GM18498 (cell line): Measurements from ENCODE around the gene DNAAF1.
"Not testable (repeated sequence)": the region's sequence is repeated elsewhere in the genome, so short reads cannot be mapped to it uniquely, and the experiment has no call there.

Experiments
- ATAC-seq: cut with Tn5 transposase; IDR thresholded peaks from one replicate; pipeline ENCODE4 v1.9.1; 2021; ENCODE audit warnings: mild to moderate bottlenecking, moderate library complexity; ENCODE audit not compliant: unreplicated experiment

DNAAF1 gene

DNA sequence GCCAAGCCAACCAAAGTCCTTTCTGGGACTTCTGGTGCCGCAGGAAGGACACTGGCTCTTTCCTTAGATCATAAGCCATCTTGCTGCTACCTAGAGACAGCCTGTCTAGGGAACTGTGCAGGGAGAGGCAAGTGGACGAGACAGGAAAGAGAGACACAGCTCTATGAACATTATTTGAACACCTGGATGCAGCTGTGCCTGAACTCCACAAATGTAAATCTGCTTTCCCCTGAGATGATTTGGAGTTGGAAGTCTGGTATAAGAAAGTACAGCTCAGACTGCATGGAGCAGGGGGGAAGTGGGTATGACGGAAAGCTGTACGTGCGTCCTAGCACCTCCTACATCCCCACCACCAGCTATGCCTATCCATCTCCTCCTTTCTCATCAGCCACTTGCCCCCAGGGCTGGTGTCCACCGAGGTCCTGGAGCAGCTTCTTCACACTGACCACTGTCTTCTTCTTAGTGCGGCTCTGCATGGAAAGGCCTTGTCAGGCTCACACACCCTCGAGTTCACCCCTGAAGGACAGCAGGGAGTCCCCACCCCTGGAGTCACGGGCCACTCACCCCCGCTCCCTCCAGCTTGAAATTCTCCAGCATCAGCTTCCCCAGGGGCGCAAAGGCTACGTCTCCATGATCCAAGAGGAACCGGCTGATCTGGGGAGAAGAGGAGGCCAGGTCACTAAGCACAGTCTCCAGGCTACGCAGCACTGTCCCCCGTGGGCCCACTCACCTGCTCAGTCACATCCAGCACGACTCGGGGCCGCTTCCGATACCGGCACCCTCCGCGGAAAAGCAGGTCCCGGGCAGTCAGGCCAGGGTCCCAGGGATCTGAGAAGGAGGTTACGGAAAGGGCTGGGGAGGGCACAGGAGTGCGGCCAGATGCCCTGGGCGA, 37.8 kb downstream of the DNAAF1 start:
- no peak for ATAC-seq

DNA sequence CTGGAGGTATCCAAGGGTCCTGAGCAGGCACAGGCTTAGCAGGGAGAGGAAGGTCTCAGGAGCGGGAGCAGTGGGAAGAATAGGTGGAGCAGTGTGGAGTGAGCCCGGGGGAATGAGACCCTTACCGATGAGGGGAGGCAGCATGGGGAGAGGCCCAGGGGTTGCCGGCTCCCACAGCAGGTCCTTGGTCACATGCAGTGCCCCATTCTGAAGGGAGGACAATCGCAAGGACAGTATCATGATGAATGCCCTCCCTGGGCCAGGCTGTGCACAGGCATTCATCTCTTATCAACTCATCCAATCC, 38.4 kb downstream of the DNAAF1 start:
- no peak for ATAC-seq

DNA sequence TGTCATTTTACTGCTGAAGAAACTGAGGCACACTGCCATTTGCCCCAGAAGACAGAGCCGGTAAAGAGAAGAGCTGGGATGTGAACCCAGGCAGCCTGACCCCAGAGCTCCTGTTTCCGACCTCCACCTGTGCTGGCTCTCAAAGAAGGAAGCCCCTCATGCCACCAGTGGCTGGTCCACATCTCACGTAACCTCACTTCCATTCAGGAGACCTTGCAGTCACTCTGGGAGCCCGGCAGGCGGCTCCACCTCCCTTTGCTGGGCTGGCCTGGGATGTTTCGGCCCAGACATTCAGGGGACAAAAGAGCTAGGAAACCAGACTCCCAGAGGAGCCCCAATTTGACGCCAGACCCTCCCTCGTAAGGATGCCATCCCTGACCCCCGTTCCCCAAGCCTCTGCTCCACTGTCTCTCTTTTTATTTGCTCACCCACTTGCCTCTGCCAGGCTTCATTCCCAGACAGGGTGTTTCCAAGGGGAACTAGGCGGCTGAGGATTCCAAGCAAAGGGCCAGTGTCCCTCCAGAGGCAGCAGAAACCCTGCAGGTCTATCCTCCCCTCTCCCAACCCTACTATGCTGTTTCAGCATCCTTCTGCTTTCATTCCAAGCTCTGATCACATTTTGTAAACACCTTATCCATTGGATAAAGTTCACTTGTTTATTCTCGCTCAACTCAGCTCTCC, 38.9 kb downstream of the DNAAF1 start:
- ATAC-seq, result no peak

DNA sequence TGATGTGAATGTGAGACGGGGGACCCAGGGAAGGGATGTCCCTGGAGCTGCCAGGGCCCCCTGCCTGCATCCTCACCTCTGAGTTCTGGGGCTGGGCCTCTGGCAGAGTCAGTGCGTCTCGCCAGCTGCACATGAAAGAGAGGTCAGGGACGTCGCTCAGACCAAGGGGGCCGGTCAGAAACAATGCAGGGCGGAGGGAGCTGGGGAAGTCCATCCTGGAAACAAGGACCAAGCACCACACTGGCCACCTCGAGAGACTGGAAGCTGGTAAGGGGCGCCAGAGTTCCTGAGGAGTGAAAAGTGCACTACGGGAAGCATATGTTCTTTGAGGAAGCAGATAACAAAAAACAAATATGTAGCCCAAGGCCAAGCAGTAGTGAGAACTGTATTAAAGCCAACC, 39.7 kb downstream of the DNAAF1 start:
- no peak for ATAC-seq

DNA sequence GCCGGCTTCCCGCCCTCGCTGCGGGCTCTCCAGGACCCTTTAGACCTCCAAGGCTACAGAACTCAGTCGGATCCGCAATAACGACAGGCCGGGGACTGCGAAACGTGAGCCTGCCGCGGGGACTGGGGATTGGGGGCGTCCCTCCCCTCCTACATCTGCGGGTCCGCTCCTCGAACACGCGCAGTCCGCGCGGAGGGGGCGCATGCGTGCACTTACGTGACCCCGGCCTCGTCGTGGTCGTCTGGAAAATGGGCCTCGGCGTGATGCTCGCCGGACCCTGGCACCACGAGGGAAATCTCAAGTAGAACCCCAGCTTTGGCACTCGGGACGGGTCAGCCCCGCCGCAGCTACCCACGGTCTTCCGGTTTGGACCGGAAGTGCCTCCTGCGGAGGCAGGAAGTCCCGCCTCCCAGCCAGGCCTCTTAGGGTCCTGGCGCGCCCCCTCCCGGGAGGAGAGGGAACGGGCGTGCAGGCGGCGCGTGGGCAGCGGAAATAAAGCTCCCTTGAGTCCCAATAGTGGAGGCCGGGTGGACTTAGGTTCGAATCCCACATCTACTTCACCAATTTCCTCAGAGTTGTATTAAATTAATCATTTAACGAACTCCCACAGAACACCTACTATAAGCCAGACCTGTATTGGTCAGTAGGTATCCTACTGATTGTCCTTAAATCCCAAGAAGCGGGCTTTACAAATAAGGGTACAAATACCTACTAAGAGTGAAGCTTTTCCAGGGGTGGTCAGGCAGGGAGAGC, 41.8 kb downstream of the DNAAF1 start, which contains the start of gene TAF1C:
Gene TAF1C (minus strand): TSS at position 373 of the 753 bp plus-strand sequence. CDS start 2,069 bp downstream, outside the sequence.
- peak; percentile 96 for ATAC-seq

DNA sequence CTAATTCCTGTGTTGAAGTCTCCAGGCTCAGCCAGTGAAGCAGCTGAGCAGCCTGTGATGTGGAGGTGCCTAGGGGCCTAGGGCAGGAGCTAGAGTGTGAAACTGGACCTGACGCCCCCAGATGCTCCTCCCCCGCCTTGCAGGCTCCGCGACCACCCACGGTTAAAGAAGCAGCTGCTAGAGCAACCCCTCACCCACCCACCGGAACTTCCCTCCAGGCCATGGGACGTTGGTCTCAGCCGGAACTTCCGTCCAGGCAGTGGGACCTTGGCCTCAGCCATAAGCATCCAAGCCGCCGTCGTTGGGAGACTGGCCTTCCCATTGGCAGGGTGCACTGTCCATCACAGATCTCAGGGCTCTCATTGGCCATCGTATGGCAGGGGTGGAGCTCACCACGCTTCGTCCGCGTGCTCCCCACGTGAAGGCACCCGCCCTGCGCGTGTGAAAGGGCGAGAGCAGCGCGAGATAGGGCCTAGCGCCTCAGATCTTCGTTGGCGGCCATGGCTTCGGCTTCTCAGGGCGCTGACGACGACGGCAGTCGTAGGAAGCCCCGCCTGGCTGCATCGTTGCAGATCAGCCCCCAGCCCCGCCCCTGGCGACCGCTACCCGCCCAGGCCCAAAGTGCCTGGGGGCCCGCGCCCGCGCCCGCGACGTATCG, 45.8 kb downstream of the DNAAF1 start, which contains the start of gene ADAD2:
Gene ADAD2 (plus strand): TSS at position 427 of the 658 bp plus-strand sequence. CDS start 74 bp downstream, at position 501.
- ATAC-seq, result no peak

DNA sequence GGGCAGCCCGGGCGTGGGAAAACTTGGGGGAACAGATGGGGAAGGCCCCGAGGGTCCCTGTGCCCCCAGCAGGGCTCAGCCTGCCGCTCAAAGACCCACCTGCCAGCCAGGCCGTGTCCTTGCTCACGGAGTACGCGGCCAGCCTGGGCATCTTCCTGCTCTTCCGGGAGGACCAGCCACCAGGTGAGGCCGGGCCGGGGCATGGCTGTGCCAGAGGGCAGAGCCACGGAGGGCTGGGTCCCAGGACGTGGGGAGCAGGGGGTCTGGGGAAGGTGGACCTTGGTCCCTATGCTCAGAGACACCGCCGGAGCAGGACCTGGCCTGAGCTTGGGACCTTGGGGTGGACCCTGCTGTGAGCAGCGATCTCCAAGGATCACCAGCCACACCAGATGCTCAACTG, 46.4 kb downstream of the DNAAF1 start:
- ATAC-seq, result no peak

DNA sequence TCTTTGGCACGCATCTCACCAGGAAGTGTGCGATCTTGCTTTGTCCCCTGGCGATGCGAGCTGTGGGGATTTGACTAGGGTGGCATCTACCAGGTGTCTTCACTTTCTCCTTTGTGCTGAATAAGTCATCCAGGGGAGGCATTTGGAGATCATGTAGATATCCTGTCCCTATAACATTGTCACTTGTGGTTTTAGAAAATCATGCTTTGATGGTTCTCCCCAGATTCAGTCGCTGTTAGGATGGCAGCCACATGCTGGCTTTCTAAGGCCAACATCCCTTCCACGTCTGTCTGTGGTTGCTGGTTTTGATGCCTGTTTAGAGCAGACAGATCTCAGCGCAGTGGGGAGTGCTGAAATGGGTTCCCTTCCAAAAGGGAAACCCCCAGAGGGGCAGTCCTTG, 48.4 kb downstream of the DNAAF1 start:
- no peak for ATAC-seq

DNA sequence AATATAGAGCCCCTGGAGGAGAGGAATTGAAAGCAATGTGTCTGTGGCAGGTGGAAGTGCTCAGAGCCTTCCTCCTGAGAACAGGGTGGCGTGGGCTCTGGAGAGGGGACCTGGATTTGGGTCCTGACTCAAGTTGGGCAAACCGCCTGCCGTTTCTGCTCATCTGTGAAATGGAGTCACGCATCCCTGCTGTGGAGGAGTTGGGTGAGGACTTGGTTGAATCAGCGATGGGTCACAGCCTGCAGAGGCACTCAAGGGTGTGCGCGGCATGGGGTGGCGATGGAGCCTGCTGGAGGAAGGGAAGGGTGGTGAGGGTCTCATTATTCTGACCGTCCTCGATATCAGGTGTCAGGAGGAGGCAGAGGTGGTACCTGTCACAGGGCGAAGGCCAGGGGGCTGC, 48.9 kb downstream of the DNAAF1 start:
- peak; percentile 6 for ATAC-seq

DNA sequence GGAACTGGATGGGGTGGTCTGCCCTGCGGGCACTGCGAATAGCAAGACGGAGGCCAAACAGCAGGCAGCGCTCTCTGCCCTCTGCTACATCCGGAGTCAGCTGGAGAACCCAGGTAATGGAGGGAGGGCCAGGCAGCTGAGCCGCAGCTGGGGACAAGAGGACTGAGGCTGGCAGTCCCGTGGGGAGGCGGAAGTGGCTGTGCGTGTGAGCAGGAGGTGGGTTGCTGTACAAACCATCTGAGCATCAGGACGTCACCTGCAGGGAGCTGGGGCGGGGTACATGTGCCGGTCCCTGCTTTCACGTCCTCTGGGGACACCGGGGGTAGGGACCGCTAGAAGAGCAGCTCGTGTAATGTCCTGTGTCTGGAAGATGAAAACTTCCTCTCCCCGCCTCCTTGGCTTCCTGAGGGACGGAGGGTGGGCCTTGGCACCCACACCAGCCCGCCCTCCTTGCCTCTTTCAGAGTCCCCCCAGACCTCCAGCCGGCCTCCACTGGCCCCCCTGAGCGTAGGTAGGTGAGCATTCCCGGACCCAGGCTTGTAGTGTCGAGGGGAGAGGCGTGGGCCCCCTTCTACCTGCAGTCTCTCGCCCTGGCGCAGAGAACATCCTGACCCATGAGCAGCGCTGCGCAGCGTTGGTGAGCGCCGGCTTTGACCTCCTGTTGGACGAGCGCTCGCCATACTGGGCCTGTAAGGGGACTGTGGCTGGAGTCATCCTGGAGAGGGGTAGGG, 49.5 kb downstream of the DNAAF1 start:
- peak; percentile 48 for ATAC-seq

DNA sequence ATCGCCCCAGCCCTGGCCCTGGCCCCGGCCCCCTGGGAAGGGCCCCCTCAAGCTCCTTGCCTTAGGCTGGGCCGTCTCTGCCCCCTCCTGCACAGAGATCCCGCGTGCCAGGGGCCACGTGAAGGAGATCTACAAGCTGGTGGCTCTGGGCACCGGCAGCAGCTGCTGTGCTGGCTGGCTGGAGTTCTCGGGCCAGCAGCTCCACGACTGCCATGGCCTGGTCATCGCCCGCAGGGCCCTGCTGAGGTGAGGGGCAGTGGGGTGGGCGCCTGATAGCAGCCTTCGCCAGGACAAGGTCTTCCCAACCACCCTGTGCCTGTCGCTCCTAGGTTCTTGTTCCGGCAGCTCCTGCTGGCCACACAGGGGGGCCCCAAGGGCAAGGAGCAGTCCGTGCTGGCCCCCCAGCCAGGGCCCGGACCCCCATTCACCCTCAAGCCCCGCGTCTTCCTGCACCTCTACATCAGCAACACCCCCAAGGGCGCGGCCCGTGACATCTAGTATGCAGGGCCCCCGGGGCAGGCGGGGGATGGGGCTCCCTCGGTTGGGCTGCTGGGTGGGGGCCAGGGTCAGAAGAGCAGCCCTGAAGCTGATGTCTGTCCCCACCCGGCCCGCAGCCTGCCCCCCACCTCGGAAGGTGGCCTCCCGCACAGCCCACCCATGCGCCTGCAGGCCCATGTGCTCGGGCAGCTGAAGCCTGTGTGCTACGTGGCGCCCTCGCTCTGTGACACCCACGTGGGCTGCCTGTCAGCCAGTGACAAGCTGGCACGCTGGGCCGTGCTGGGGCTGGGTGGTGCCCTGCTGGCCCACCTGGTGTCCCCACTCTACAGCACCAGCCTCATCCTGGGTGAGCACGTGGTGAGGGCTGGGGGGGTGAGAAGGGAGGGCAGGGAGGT, 50.3 kb downstream of the DNAAF1 start:
- ATAC-seq, result no peak

DNA sequence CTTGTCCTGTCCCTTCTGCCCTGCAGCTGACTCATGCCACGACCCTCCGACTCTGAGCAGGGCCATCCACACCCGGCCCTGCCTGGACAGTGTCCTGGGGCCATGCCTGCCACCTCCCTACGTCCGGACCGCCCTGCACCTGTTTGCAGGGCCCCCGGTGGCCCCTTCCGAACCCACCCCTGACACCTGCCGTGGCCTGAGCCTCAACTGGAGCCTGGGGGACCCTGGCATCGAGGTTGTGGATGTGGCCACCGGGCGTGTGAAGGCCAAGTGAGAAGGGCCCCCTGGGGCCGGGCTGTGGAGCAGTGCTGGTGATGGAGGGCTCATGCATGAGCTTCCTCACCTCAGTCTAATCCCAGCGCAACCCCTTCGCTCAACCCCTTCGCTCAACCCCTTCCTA, 51.0 kb downstream of the DNAAF1 start:
- no peak for ATAC-seq

DNA sequence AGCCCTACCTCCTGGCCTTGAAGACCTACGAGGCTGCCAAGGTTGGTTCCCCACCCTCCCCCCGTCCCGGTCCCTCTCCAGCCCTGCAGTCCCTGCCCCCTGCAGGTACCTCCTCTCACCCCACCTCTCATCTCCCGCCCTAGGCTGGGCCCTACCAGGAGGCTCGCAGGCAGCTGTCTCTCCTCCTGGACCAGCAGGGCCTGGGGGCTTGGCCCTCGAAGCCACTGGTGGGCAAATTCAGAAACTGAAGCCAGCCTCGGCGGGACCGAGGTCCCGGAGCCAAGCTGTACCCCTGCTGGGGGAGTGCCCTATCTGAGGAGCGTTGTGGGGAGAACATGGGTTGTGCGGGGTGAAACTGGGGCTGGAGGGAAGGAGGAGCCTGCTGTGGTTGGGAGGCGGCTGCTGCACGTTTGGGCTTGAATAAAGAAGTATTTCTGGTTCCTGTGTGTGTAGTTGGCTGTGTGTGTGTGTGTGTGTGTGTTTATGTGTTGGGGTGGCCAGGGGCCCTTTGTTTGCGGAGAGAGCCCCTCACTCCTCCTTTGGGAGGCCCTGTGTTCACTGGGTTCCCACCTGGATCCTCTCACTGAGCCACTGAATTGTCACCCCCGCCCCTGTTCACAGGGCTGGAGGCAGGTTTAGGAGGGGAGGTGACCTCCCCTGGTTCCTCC, 51.8 kb downstream of the DNAAF1 start:
- no peak for ATAC-seq

DNA sequence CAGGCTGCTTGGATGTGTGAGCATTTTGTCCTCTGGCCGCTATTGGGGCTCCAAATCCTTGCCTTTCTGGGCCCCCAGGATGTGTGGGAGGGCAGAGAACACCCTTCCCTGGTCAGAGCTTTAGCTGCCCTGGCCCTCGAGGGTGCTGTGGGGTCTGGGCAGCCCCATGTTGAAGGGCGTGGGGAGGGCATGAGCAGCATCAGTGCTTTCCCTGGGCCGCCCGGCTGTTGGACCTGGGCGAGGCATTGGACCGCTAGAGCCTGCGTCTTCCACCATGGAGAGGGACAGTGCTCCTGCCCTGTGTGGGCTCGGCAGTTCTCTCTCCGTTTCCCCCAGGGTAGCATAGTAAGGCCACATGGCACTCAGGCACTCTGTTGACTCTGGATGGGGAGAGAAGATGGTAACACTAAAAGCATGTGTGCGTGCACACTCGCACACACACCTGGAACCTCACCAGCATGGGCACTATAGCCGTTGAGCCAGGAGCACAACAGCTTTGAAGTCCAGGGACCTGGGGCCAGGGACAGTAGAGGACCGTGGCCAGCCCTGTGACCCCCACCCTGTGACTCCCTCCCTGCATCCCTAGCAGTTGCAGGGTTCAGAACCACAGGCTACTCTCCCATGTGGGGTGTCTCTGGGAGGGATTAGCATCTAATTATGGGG, 52.5 kb downstream of the DNAAF1 start:
- ATAC-seq, result no peak

DNA sequence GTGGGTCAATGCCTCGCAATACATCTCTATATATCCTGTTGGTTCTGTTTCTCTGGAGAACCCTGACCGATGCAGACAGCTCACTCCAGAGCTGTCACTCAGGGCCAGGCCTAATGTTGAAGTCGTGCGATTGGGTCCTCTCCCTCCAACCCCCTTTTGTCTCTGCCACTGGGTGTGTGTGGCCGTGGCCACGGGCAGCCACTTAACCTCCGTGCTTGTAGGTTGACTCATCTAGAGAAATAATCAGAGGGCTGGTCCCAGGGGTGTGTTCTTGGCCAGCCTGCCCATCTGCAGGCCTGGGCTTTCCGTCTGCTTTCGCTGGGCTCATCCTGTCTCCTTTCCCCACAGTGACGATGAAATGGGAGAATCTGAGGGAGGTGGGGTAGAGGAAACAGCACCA, 53.3 kb downstream of the DNAAF1 start:
- no peak for ATAC-seq

DNA sequence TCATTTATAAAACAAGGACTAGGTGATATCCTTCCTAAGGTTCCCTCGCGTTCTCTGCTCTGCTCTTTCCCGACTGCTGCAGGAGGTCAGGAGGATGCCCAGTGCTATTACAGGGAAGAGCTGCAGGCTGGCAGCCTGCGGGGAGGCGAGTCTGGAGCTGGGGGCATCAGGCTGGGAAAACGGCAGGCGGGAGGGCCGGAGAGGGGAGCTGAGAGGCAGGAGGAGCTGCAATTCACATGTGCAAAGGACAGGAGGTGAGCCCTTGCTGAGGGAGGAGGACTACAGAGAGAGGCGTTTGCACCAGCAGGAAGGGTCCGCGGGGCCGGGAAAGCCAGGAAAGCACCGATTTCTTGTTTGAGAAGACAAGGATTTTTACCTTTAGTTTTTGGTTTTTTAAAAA, 54.0 kb downstream of the DNAAF1 start:
- no peak for ATAC-seq

DNA sequence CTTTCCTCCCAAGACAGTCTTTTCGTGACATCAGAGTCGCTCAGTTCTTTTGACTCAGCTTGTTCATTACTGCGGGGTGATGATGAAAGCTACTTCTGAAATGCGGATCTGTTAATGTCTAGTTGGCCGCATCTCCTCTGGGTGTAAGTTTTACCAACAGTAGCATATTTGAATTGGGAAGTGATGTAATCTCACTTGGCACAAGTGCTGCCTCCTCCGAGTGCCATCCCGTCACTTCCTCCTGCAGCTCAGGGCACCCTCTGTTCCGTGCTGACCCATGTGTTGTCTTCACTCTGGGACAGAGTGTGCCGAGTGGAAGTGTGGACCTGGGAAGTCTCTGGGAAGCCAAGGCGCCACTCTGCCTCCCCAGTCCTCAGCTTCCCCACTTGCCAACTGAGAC, 54.8 kb downstream of the DNAAF1 start:
- ATAC-seq, result no peak

DNA sequence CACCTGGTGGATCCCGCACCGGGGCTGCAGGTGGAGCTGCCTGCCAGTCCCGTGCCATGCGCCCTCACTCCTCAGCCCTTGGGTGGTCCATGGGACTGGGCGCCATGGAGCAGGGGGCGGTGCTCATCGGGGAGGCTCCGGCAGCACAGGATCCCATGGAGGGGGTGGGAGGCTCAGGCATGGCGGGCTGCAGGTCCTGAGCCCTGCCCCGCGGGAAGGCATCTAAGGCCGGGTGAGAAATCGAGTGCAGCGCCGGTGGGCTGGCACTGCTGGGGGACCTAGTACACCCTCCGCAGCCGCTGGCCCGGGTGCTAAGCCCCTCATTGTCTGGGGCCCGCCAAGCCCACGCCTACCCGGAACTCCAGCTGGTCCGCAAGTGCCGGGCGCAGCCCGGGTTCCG, 59.4 kb downstream of the DNAAF1 start:
- ATAC-seq, result not testable (repeated sequence)
